DMS153 (cell line): Measurements from ENCODE around the gene DUSP15.

Experiments used
- DNase-seq: peaks from one replicate; lab custom pipeline; 2025; lab: John Stamatoyannopoulos, UW

Gene DUSP15

DNA sequence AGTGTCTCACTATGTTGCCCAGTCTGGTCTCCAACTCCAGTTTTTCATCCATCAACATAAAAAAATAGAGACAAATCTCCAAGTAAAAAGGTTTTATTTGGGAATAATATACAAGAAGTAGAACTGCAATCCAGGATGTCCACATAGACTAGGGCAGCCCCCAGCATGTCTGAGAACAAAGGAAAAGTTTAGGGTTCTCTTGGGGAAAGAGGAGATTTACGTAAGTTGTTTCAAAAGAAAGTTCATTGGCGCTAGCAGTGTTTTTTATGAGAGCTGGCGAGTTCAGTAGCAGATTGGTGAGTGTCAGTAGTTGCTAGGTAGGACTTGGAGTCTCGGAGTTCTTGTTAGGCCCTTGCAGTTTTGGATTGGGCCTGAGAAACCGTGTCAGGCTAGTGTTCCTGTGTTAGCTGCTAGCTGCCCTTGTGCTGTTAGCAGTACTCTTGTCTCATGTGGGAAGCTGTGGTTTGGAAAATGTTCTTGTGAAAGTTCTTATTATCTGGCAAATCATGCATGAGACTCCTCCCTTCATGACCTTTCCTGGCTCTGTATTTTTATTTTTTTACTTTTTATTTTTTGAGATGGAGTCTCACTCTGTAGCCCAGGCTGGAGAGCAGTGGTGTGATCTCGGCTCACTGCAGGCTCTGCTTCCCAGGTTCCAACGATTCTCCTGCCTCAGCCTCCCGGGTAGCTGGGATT lies 24.8 kb upstream of the DUSP15 start:
- no peak for DNase-seq

DNA sequence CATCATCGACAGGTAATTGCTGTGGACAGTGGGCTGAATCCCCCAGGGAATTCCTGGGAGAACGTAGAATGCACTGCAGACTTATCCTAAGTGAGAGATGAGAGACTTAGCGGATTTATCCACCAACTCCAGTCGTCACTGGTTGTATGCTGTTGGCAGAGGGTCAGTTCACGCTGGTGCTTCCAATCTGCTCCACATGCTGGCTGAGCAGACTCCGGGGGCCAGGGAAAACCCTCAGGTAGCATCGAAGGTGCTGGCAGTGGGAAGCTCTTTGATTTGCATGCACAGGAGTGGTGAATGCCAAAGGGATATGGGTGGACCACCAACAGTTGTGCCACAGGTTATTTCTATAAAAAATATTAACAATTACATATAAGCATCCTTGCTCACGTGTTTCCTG lies 20.3 kb upstream of the DUSP15 start:
- no peak for DNase-seq

DNA sequence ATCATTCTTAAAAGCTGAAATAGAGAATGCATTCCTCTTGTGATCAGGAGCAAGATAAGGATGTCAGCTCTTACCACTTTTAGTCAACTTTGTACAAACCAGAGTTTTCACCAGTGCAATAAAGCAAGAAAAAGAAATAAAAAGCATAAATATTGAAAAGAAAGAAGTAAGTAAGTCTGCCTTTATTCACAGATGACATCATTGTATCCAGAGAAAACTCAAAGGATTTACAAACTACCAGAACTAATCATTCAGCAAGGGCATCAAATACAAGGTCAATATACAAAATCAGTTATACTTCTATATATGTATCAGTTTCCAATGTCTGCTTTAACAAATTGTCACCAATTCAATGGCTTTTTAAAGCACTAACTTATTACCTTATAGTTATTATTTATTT lies 13.5 kb upstream of the DUSP15 start:
- no peak for DNase-seq

DNA sequence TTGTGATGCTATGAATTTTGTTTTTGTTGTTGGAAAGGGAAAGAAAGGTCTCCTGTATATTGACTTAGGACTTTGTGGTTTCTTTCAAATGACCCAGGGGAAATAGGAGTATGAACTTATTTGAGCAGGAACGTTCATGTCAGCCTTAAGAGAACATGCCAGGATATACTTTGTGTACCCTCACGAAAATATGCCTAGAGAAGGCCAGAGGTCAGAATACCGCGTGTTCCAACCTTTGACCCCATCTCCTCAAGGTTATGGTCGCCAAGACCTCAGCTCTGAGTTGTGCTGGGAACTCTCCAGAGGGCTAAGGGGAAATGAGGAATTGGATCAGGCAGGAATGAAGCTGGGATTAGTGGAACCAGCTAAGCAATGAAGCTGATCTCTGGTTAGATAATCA lies 11.6 kb upstream of the DUSP15 start:
- DNase-seq: no peak

DNA sequence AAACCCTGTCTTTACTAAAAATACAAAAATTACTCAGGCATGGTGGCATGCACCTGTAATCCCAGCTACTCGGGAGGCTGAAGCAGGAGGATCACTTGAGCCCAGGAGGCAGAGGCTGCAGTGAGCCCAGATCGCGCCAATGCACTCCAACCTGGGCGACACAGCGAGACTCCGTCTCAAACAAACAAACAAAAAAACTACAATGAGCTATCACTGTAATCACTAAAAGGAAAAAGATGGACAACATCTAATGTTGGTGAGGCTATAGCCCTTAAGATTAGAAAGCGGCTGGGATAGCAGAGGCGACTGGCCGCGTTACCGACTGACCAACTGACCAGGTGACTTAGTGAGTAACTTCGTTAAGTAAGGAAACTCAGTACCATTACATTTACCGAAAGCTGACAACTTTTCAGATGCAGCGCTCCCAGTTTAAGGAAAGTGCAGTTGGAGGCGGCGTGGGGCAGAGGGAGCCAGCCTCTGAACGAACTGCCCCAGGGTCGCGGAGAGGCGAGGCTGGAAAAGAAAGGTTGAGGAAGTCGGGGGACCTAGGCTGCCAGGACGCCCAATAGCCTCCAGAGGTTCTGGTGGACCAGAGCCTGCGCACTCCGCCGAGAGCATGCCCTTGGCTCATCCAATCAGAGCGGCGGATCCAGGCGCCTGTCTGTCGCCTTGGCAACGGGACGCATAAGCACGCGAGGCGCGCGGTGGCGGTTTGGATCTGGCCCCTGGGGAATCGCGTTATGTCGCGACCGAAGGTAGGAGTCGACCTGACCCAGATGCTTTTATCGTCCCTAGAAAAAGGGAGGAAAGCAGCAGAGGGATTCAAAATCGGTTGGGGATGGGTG lies 9.0 kb upstream of the DUSP15 start:
- peak; percentile 90 for DNase-seq

DNA sequence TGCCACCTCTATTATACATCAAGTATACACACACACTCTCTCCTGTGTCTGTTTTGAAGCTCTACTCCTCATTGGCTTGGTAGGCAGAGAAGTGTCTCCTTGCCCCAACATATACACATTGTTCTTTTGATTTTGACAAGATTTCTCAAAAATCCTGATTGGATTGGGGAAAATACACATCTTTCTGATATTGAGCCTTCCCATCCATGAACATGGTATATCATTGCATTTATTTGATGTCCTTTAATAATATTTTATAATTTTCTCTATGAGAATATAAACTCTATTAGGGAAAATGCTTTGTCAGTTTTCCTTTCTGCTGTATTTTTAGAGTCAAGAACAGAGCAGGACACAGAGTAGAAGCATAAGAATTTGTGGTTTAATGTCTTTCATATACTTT lies 7.4 kb upstream of the DUSP15 start:
- no peak for DNase-seq

DNA sequence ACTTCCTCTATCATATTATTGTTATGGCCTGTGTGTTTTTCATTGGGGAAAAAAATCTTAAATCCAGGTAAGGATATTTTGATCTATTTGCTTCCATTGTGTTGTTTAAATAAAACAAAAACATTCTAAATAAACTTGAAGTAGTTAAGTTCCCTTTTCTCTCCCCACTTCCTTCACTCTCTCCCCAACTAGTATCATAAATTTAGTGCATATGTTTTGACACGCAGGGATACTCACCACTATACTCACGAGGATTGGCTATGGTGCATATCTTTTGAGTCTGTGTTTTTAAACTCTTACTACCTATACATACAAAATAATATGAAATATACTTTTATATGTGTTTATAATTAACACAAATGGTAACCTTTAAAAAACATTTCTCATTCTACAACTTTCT lies 5.3 kb upstream of the DUSP15 start:
- no peak for DNase-seq

DNA sequence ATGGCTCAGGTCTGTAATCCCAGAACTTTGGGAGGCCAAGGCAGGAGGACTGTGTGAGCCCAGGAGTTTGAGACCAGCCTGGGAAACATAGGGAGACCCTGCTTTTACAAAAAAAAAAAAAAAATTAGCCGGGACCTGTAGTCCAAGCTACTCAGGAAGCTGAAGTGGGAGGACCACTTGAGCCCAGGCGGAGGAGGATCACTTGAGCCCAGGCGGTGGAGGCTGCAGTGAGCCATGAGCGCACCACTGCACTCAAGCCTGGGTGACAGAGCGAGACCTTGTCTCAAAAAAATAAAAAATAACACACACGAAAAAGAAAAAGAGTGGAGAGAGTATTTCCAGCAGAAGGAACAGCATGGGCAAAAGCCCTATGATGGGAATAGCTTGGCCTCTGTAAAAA lies 2.1 kb upstream of the DUSP15 start:
- no peak for DNase-seq

DNA sequence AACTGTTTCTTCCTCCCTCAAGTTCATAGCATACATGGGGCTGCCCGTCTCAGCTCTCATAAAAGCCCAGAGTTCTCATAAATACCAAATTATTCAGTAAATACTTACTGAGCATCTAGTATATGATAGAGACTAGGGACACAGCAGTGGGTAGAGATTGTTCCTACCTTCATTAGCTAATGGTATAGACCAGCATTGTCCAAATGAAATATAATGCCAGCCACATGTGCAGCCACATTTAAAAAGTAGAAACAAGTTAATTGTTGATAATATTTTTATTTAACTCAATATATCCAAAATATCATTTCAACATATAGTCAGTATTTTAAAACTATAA lies 1.3 kb upstream of the DUSP15 start:
- no peak for DNase-seq

DNA sequence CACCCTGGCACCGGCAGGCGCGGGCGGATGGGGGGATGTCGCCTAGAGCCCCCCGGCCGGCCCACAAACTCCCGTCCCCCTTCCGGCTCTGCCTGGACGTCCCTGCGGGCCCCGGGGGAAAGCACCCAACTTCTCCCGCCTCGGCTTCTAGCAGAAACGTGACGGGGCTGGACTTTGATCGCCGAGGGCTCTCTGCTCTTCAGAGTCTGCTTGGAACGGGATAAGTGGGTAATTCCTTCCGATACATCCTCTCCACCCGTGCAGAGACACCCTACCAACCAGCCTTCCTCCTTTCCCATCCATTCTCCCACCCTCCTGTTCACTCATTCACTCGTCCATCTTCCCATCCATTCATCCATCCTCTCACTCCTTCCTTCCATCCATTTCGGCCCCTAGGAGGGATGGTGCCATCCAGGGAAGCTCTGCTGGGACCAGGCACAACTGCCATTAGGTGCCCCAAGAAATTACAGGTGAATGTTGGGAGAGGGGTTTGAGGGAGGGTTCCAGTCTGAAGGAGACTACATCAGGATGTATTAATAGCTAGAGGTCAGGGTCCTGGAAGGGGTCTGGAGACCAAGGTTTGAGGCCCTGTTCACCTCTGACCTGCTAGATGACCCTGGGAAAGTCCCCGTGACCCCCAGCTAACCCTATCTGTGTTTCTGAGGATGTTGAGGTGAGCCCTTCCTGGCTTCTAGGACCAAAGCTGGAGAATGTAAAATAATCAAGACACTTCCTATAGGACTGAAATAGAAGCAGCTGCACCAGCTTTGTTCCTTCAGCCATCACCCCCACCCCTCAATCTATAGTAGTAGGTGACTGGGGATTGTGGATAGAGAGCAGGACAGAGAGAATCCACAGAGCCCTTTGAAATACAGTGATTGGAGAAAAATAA lies 645 bp upstream of the DUSP15 start:
- no peak for DNase-seq

DNA sequence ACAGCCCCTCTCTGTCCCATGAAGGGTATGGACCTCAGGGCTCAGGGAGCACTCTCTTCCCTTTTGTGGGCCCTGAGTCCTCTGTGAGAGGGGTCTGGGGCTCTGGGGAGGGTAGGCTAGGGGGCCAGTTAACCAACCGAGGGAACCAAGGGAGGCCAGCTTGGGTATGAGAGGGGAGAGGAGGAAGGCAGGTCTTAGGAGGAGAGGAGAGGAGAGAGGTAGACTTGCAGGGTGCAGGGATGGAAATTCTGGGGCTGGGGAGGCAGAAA lies 720 bp downstream of the DUSP15 start:
- DNase-seq: no peak

DNA sequence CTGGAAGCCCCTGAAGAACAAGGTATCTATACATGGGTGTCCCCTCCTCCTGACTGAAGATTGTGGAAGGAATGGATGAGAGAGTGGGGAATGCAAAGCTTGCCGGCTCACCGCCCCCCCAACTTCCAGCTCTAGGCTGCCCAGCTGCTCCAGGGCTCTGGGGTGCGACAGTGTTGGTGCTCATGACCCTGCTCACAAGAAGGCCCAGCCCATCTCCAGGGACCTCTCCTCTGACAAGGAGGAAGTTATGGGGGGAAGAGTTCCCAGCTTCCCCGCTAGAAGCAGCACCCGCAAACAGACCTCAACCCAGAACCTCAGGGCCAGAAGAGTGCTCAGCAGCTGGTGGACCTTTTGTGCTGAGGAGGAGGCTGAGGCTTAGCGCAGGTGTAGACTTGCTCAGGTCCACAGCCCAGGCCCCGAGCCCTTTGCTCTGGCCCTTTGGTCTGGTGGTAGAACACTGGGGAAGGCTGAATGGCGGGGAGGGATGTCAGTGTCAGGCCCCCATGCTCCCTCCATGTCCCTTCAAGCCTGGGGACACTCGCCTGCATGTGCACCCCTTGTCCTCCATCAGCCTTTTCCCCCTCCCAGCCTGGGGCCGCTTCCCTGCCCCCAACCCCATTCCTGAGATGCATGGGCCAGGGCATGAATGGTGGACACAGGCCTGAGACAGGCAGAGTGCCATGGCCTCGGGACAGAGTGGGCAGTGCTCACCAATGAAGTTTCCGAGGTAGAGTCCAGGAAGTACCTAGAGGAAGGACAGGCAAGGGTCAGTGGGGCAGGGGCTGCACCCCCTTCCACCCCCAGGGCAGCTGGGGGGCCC lies 1.3 kb downstream of the DUSP15 start:
- DNase-seq: no peak

DNA sequence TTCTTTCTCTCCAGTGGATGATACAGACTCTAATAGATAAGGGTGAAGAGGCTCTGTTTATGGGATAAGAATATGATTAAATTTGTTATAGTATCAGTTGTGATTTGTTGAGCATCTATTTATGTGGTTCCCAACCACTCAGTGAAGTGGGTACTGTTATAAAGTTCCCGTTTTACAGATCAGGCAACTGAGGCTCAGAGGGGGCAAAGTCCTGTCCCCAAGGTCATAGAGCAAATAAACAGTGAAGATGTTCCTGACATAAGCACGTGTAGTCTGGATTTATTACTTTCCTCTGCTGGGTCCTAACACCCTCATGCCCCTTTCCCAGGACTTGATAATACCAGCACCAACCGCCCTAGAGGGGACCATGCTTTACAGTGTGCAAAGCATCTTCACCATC lies 4.1 kb downstream of the DUSP15 start:
- no peak for DNase-seq

DNA sequence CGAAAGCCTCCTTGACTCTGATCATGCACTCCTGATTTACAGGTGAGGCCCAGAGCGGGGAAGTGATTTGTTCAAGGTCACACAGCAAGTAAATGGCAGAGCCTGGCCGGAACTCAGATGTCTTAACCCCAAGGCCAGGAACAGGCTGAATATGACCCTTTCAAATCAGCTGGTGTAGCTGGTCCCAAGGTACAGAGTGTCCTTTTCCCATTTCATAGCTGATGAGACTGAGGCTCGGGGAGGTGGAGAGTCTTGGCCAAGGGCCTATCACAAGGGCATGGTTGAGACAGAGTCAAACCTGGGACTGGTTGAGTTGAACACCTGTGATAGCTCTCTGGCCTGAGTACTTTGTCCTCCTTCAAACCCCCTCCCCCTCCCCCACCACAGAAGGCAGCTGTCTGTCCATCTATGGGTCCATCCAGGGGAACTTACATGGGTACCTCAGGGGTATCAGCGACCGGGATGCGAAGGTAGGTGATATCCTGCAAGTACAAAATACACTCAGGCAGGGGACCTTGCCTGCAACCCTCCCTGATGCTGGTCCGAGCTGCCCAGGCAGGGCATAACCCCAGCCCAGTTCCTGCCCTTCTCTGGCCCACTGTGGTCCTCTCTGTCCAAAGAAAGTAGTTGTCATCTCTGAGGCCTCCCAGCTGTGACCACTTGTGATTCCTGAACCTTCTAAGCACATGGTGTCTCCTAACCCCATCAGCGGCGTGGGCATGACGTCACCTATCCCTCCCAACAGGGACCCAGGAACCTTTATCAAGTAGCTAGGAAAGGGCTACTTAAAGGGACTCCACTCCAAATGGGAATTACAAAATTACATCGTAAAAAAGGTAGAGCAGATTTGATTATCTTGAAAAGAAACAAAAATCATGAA lies 5.6 kb downstream of the DUSP15 start:
- no peak for DNase-seq

DNA sequence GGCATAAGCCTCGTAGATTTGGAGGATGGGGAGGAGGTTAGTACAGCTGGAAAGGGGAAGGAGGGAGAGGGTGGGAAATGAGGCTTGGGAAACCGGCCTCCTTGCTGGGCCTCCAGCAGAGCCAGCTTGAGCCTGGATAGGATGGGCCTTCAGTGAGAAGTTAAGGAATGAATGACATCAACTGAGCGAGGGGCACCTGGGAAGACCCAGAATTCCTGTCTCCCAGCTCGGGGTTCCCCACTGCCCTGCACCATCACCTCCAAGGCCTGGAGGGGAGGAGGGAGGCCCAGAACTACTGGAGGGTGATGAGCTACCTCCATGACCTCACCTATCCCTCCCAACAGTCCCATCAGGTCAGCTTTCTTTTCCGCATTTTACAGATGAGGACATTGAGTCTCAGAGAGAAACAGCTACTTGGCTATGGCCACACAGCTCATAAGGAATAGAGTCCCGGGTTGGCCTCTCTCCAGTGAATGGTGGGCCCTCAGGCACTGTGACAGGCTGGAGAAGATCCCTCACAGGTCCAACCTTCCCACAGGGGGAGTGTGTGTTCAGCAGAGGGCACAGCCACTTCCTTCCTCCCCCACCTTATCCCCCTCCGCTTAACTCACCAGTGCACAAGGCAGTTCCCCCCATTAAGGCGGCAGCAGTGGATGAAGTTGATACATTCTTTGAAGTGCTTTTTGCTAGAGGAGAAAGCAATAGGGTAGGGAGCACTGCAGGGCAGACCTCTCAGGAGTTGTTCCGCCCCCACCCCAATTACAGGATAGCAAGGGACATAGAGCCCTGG lies 6.8 kb downstream of the DUSP15 start:
- DNase-seq: no peak

DNA sequence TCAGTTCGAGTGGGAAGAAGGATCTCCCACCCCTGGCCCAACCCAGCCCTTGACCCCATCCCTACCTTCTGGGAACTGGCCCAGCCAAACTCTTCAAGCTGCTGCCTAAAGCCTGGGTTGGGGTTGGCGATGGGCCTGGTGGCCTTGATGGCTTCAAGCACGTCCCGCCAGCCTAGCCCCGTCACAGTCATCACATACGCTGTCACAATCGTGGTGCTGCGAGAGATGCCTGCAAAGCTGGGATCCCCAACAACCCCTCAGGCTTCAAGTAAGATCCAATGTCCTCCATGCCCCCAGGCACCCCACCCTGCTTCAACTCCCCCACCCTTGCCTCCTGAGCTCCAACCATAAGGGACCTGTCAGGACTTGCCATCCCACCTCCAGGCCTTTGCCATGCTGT lies 7.8 kb downstream of the DUSP15 start:
- no peak for DNase-seq

DNA sequence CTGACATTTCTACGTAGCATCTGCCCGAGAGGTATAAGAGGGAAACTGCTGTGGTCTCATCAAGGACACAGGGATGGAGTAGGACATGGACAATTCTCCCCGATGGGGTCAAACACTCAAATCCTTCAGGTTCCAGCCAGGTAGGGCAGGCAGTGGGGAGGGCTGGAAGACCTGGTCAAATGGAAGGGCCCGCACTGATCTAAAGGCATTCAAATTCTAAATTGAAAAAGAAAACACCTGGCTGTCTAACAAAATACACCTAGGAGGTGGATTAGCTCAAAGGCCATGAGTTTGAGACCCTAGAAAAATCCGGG lies 8.2 kb downstream of the DUSP15 start:
- DNase-seq: no peak

DNA sequence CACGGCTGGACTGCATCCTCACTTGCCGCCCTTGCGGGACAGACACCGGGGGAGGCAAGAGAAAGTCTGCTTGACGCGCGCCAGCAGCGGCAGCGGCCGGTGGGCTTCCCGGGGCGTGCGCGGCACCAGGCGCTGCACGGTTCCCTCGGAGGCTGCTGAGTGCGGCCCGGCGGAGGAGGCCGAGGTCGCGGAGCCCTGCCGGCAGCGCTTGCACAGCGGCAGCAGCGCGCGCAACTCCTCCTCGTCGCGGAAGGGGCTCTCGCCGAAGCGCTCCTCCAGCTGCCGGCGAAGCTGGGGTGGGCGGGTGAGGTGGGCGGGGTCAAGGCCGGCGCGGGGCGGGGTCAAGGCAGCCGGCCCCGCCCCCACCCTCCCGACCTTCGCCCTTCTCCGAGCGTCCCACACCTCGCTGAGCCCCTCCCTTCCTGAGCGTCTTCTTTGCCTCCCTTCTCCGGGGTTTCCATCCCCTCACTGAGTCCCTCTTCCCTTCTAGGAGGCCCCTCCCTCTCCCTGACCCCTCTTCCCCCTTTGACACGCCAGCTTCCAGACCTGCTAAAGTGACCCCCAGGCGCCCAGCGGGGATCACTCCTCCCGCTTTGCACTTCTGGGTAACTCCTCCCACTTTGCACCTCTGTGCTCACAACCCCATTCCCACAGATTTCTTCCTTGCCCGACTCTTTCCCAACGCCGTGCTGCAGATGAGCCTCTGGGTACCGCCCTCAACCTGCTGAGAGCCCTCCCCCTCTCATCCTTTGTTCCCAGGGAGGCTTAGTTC lies 8.8 kb downstream of the DUSP15 start:
- DNase-seq: peak; percentile 39

DNA sequence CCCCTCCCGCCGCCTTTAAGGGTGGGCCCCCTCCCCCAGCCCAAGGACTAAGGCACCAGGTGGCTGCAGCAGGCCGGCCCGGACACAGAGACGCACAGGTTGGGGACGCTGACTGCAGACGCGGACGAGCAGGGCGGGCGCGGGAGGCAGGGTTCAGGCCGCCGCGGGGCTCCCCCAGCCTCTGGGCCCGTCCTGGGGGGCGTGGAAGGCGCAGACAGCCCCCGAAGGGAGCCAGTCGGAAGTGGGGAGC lies 9.3 kb downstream of the DUSP15 start:
- DNase-seq: no peak
